ENCODE data around the gene NEK11.
"Not testable (repeated sequence)": the region's sequence is repeated elsewhere in the genome, so short reads cannot be mapped to it uniquely, and the experiment has no call there.

The NEK11 gene

DNA sequence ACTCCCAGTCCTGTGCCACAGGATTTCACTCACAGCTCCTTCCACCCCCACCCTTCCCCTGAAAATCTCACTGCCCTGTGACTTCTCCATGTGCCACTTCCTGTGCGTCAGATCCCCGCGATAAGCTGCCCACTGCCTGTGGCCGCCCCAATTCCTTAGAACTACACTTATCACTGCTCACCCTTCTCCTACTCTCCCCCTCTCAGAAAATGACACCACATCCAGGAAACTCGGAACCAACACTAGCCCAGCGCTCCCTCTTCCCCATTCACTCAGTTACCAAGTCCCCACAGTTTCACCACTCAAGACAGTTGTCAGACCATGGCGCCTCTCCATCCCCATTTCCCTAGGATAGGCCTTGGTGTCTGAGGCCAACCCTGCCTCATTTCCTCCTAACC is 334.4 kb downstream of the NEK11 start:
- DNase-seq (ENCODE audit: low spot score) = not testable (repeated sequence)

DNA sequence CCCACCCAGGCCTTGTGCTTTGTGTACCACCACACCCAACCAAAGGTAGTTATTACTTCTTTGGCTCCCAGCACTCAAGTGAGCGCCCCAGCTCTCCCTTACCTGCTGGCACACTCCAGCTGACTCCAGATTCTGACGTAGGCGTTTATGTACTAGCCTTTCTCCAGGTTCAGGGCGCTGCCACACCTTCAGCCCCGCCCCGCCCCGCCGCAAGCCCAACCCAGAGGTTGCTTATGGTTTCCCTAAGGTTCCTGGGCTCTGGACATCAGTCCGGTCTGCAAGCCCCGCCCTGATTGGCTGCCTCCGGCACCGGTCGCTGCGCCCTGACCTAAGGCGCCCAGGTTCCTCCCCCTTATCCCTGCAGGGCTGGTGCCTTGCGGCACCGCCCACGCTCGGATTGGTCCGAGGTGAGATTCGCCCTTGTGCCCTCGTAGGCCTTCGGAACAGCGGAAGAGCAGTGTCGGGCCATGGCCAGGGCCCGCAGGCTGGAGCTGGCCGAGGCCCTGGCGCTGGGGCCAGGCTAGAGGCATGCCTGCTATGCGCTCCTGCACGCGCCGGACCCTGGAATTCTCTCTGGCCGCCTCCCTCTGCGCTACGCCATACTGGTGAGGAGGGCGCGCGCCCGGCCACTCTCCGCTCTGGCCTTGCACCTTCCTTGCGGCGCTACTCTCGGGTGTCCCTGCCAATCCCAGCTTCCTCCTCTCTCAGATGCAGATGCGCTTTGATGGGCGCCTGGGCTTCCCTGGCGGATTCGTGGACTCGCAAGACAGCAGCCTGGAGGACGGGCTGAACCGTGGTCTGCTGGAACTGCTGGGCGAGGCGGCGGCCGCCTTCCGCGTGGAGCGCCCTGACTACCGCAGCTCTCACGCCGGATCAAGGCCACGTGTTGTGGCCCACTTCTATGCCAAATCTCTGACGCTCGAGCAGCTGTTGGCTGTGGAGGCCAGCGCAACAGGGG is 335.1 kb downstream of the NEK11 start:
- peak; percentile 29 for DNase-seq (ENCODE audit: low spot score)

DNA sequence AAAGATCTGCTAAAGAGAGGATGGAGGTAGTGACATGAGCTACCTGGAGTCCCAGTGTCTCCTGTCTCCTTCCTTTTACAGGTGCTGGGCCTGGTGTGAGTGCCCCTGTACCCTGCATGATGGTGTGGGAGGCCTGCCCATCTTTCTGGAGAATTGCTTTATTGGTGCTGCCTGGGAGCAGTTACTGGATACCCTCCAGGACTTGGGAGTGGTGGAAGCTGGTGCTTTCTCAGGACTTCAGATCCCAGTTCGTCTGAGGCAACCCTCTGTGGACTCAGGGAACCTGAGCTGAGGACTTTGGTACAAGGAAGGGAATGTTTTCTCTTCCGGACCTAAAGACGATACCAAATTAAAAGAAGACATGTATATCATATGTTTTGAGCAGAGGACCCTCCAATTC is 336.6 kb downstream of the NEK11 start:
- DNase-seq (ENCODE audit: low spot score) = no peak

DNA sequence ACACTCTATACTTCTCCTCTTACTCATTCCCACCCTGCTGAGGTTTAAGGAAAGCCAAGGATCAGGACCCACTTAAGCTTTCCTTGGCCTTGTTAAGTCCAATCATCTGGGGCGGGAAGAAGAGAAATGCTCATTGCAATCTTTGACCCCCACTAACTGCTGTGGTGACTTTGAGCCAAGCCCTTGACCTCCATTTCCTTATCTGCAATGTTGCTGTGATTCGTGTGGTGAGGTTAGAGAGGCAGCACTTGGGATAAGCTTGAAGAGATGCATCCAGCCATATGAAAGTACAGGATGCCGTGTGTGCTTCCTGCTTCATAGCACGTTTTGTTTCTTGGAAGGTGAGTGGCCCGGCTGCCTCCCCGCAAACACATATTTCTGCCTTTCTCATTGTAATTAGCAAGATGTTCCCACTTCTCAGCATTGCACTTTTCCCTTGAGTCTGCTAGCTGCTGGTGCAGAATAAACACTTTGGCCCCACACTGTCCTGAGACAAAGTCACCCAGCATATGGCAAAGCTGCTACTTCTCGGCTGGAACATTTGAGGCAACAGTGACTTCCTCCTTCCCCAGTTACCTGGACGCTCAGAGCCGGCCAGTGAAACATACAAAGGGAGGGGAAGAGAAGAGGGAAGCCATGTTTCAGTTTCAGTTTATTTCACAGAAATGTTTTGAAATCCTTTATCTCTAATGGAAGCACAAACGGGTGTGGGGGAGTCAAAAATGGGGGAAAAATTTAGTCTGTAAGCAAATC is 344.4 kb downstream of the NEK11 start:
- no peak for DNase-seq (ENCODE audit: low spot score)

DNA sequence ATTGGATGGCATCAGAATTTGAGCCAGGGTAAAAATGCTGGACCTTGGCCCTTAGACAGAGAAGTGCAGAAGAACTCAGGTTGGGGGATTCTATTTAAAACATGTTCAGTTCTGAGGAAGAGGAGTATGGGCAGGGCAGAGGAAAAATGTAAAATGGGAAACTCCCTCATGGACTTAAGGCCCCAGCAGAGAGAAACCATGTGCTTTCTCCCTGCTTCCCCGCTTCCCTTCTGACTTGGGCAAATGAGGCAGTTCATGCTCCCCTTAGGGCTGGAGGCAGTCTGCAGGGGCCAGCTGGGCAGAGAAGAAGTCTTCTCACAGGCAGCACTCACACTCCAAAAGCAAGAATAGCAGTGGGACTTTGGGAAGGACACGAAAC is 345.0 kb downstream of the NEK11 start:
- no peak for DNase-seq (ENCODE audit: low spot score)

DNA sequence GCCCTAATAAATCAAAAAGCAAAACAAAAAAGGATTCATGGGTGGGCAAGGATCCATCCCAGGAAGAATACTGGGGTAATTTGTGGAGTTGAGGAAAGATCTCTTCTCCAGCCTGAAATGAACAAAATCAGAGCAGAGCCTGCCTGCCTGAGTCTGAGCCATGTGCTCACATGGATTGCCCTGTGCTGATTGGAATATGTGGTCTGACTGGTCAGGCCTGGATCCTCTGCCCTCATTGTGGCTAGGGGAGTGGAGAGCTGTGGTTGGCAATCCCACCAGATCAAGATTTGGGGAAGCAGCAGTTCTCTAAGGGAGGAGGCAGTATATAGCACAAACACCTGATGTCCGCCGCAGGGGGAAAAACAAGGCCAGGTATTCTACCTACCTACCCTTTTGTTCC is 348.1 kb downstream of the NEK11 start:
- no peak for DNase-seq (ENCODE audit: low spot score)

DNA sequence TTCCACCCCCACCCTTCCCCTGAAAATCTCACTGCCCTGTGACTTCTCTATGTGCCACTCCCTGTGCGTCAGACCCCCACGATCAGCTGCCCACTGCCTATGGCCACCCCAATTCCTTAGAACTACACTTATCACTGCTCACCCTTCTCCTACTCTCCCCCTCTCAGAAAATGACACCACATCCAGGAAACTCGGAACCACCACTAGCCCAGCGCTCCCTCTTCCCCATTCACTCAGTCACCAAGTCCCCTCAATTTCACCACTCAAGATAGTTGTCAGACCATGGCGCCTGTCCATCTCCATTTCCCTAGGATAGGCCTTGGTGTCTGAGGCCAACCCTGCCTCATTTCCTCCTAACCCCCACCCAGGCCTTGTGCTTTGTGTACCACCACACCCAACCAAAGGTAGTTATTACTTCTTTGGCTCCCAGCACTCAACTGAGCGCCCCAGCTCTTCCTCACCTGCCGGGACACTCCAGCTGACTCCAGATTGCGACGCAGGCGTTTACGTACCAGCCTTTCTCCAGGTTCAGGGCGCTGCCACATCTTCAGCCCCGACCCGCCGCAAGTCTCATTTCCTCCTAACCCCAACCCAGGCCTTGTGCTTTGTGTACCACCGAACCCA is 354.3 kb downstream of the NEK11 start:
- not testable (repeated sequence) for DNase-seq (ENCODE audit: low spot score)

DNA sequence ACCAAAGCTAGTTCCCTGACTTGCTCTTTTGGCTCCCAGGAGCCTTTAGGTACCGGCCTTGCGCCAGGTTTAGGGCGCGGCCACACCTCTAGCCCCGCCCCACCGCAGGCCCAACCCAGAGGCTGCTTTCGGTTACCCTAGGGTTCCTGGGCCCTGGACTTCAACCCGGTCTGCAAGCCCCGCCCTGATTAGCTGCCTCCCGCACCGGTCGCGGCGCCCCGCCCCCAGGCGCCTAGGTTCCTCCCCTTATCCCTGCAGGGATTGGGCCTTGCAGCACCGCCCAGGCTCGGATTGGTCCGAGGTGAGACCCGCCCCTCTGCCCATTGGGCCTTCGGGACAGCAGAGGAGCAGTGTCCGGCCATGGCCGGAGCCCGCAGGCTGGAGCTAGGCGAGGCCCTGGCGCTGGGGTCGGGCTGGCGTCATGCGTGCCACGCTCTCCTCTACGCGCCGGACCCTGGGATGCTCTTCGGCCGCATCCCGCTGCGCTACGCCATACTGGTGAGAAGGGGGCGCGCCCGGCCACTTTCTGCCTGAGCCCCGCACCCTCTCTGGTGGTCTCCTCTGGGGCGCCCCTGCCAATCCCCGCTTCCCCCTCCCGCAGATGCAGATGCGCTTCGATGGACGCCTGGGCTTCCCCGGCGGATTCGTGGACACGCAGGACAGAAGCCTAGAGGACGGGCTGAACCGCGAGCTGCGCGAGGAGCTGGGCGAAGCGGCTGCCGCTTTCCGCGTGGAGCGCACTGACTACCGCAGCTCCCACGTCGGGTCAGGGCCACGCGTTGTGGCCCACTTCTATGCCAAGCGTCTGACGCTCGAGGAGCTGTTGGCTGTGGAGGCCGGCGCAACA is 355.0 kb downstream of the NEK11 start, which contains the start of gene NUDT16:
NUDT16 (plus strand) TSS at position 330 of the 847 bp plus-strand sequence; CDS start at position 361, 31 bp downstream.
- DNase-seq (ENCODE audit: low spot score) = peak; percentile 52

DNA sequence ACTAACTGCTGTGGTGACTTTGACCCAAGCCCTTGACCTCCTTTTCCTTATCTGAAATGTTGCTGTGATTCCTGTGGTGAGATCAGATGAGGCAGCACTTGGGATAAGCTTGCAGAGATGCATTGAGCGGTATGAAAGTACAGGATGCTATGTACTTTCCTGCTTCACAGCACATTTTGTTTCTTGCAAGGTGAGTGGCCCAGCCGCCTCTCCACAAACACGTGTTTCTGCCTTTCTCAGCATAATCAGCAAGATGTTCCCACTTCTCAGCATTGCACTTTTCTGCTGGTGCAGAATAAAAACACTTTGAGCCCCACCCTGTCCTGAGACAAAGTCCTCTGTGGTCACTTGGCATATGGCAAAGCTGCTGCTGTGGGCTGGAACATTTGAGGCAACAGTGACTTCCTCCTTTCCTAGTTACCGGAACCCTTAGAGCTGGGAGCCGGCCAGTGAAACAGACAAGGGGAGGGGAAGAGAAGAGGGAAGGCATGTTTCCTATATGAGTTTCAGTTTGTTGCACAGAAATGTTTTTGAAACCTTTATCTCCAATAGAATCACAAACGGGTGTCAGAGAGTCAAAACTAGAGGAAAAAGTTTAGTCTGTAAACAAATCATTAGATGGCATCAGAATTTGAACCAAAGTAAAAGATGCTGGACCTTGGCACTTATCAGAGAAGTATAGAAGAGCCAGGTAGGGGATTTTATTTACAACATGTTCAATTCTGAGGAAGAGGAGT is 359.9 kb downstream of the NEK11 start:
- no peak for DNase-seq (ENCODE audit: low spot score)

DNA sequence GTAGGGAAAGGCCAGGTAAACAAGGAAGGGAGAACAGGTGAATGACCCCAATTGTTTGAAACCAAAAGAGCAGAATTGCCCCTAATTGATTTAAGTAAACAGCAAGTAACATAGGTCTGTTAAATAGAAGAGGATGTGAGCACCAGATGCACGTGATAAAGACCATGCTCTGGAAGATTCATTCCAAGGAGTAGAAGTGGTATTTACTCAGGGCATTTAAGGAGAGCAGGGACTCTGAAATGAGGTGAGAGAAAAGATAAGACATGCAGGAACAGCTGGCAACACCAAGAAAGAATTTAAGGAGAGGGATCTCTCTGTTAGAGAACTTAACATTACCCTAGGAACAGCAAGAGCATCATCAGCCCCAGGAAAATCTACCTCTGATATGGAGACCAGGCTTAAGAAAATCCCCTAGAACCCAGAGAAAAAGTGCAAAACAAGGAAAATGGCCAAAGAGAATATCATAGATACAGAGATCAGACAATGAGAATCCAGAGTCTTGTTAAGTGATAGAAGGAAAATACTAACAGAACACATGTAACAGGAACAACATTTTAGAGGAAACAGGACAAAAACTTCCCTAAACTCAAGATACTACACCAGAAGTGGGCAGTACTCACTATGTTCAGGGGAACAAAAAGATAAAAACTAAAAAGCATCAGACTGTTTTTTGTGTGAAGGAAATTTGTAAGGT is 361.3 kb downstream of the NEK11 start:
- no peak for DNase-seq (ENCODE audit: low spot score)

DNA sequence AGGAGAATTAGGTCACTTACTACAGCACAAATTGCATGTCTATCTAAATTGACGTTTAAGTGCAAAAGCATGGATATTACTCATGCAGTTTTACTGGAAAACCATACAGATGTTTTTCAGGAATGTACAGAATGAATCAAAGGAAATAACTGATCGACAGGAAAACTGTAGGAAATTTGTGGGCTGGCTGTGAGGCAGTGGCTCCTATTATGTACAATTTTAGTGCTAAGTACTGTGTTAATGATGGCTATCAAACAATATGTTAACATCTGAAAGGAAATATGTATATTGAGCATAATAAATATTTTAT is 361.8 kb downstream of the NEK11 start:
- no peak for DNase-seq (ENCODE audit: low spot score)

DNA sequence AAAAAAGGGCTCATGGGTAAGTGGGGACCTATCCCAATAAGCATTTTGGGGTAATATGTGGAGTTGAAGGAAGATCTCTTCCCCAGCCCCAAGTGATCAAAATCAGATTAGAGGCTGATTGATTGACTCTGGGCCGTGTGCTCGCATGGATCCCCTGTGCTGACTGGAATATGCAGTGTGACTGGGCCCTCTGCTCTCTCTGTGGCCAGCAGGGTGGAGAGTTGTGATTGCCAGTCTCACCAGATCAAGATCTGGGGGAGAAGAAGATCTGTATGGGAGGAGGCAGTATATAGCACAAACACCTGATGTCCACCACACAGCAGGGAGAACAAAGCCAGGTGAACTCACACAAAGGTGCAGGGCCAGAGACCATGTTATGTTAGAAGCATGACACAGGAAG is 363.7 kb downstream of the NEK11 start:
- DNase-seq (ENCODE audit: low spot score) = no peak

DNA sequence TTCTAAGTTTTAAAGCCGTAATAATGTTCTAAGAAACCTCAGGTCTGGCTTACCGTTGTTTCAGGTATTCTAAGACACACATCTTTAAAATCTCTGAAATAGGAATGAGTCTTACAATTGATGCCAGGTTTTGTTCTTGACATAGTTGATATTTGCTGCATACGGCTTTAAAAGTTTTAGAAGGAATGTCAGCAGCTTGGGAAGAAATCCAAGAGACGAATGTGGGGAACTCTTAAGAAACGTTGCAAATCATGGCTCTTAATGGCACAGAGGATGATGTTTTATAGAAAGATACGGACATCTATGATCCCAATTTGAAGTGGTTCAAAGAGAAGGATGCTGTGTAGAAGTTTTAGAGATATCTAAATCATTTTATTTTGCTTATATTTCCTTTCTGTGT is 366.4 kb downstream of the NEK11 start:
- no peak for DNase-seq (ENCODE audit: low spot score)

DNA sequence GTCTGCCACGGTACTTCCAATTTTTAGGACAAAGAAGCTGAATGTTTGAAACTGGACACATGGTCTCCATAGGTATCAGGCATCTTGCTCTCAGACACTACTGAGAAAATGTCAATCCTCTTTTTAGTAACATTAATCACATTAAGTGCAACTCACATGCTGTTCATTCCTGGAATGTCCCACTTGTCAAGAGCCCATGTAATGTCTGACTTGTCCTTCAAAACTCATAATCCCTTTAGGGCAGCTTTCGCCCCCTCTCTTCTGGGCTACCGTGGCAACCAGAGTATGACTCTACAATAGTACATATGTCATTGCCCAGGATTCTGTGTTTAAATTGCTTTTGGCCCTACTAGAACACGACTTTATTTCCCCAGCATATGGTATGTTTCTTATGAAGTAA is 367.2 kb downstream of the NEK11 start:
- no peak for DNase-seq (ENCODE audit: low spot score)

DNA sequence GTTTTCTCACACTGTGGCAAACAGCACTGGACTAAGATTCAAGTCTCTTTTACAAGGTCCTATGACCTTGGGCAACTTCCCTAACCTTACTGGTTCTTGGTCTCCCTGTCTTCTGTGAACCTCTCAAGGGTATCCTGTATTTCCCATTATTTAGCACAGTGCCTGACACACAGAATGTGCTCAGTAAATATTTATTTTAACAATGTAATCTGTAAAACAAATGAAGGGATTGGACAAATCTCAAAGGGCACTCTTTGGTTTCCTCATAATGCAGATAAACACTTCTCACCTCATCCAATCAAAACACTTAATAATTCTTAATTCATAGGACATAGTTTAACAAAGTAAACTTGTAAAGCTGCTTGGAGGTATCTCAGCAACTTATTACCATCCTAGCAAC is 367.7 kb downstream of the NEK11 start:
- DNase-seq (ENCODE audit: low spot score) = no peak

DNA sequence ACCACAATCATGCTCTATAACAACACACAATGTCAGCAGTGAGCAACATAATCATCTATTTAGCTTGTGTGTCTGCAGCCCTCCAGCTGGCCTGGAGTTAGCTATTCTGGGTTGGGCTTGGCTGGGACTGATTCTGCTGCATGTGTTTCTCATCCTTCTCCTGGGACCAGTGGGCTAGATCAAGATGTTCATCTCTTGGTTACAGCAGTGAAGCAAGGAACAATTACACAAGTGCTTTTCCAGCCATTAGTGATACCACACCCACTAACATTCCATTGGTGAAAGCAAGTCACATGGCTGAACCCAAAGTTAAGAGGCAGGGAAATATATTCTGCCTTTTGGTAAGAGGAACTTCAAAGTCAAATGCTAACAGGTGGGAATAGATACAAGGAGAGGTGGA is 369.5 kb downstream of the NEK11 start:
- no peak for DNase-seq (ENCODE audit: low spot score)

DNA sequence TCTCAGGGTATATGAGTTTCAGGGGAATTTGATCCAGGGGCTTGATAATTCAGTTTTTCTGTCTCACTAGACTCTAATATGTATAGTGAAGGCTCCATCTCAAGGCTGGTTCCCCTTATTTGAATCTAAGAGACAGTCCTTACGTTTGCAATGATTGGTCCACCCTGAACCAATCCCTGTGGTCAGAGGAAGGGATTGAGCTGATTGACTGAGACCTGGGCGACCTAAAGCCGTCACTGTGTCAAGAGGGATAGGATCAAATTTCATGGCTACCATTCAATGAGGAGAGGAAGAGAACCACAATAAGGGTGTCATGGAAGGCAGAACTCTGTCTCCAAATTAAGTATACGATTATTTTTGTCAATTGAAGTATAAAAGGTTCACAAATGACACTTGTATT is 371.2 kb downstream of the NEK11 start:
- no peak for DNase-seq (ENCODE audit: low spot score)
